ENCODE measurements around the gene MEGF11. TPM values are rescaled to one million over a fixed set of nuclear protein-coding genes. Genes with fewer than 3 reads are reported as not detected.

Gene MEGF11
- total RNA-seq, 3 donors from 2014 or later = not detected

GRCh38 chr15:66170716-66171115, 82.8 kb downstream of the MEGF11 start:
- no peak for DNase-seq (ENCODE audit: low spot score in 2 of 2)
- Histone ChIP-seq H3K36me3 (no peaks in the 10 kb centered on the region), H3K4me3 (no peak overlapping the region), H3K27me3 (no peaks in the 10 kb centered on the region), H3K27ac (no peak overlapping the region), H3K9me3 (no peaks in the 10 kb centered on the region), H3K4me1 (no peaks in the 10 kb centered on the region)
- TF ChIP-seq, protein P1, sequence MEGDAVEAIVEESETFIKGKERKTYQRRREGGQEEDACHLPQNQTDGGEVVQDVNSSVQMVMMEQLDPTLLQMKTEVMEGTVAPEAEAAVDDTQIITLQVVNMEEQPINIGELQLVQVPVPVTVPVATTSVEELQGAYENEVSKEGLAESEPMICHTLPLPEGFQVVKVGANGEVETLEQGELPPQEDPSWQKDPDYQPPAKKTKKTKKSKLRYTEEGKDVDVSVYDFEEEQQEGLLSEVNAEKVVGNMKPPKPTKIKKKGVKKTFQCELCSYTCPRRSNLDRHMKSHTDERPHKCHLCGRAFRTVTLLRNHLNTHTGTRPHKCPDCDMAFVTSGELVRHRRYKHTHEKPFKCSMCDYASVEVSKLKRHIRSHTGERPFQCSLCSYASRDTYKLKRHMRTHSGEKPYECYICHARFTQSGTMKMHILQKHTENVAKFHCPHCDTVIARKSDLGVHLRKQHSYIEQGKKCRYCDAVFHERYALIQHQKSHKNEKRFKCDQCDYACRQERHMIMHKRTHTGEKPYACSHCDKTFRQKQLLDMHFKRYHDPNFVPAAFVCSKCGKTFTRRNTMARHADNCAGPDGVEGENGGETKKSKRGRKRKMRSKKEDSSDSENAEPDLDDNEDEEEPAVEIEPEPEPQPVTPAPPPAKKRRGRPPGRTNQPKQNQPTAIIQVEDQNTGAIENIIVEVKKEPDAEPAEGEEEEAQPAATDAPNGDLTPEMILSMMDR (IDR thresholded peaks at IDR 0.05) = no peak
- TF ChIP-seq POLR2AphosphoS5 (IDR thresholded peaks at IDR 0.05) (no peak), POLR2A (IDR thresholded peaks at IDR 0.05) (no peak)
- intact Hi-C loops (cut with DNase I; ENCODE audit: low total_unique reads) = no loop called here

- Histone ChIP-seq H3K4me3 (no peak overlapping the region), H3K27me3 (no peaks in the 10 kb centered on the region), H3K27ac (no peak overlapping the region), H3K36me3 (no peaks in the 10 kb centered on the region), H3K4me1 (no peaks in the 10 kb centered on the region), H3K9me3 (no peaks in the 10 kb centered on the region)
- TF ChIP-seq, protein P1 (IDR thresholded peaks at IDR 0.05) = no peak
- TF ChIP-seq POLR2AphosphoS5 (IDR thresholded peaks at IDR 0.05) = no peak
- no peak for TF ChIP-seq POLR2A (IDR thresholded peaks at IDR 0.05)
- no peak for DNase-seq (ENCODE audit: low spot score in 2 of 2)
- intact Hi-C loops (cut with DNase I; ENCODE audit: low total_unique reads) = no loop called here
Measured at GRCh38 chr15:66170042-66170441, 83.5 kb downstream of the MEGF11 start.

DNA sequence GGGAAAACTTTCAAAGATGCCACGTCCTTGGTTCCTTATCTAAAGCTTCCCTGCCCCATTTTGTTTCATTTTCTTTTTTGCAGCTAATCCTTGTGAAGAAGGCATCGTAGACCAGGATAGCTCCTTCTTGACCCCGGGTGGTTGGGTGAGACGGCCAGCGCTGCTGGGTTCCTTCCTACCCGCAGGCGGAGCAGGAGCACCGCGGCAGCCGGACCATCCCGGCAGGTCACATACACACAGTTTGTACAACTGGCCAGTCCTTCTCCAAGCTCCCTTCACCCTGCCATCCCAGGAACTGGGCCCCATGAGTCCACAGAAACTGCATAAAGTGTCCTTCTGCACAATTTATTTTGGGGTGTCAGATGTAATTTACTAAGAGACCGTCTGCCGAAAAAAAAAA, 83.9 kb downstream of the MEGF11 start:
- DNase-seq (ENCODE audit: low spot score in 2 of 2) = no peak
- TF ChIP-seq POLR2A (IDR thresholded peaks at IDR 0.05) (no peak), POLR2AphosphoS5 (IDR thresholded peaks at IDR 0.05) (no peak)
- TF ChIP-seq, protein P1 (IDR thresholded peaks at IDR 0.05) = no peak
- Histone ChIP-seq H3K9me3 (no peaks in the 10 kb centered on the region), H3K36me3 (no peaks in the 10 kb centered on the region), H3K4me1 (no peaks in the 10 kb centered on the region), H3K27ac (no peak overlapping the region), H3K27me3 (no peaks in the 10 kb centered on the region), H3K4me3 (no peak overlapping the region)
- intact Hi-C loops (cut with DNase I; ENCODE audit: low total_unique reads) = no loop called here

- Histone ChIP-seq H3K4me1 (no peaks in the 10 kb centered on the region), H3K9me3 (no peaks in the 10 kb centered on the region), H3K36me3 (no peaks in the 10 kb centered on the region), H3K4me3 (no peak overlapping the region), H3K27ac (no peak overlapping the region), H3K27me3 (no peaks in the 10 kb centered on the region)
- DNase-seq (ENCODE audit: low spot score in 2 of 2) = no peak
- intact Hi-C loops (cut with DNase I; ENCODE audit: low total_unique reads) = no loop called here
- TF ChIP-seq, protein P1 (IDR thresholded peaks at IDR 0.05) = no peak
- TF ChIP-seq POLR2A (IDR thresholded peaks at IDR 0.05) (no peak), POLR2AphosphoS5 (IDR thresholded peaks at IDR 0.05) (no peak)
Measured at GRCh38 chr15:66169023-66169422, 84.5 kb downstream of the MEGF11 start.

GRCh38 chr15:66167854-66168253, 85.7 kb downstream of the MEGF11 start:
- no peak overlapping the region for H3K27ac ChIP-seq
- H3K4me1 ChIP-seq = no peaks in the 10 kb centered on the region
- no peaks in the 10 kb centered on the region for H3K27me3 ChIP-seq
- no peak overlapping the region for H3K4me3 ChIP-seq
- TF ChIP-seq POLR2A (IDR thresholded peaks at IDR 0.05) = no peak
- H3K36me3 ChIP-seq = no peaks in the 10 kb centered on the region
- intact Hi-C loops (cut with DNase I; ENCODE audit: low total_unique reads) = no loop called here
- DNase-seq (ENCODE audit: low spot score in 2 of 2) = no peak
- H3K9me3 ChIP-seq = no peaks in the 10 kb centered on the region

GRCh38 chr15:66165856-66166255, 87.7 kb downstream of the MEGF11 start:
- TF ChIP-seq, protein P1 (IDR thresholded peaks at IDR 0.05) = no peak
- TF ChIP-seq POLR2A (IDR thresholded peaks at IDR 0.05) = no peak
- TF ChIP-seq POLR2AphosphoS5 (IDR thresholded peaks at IDR 0.05) = no peak
- intact Hi-C loops (cut with DNase I; ENCODE audit: low total_unique reads) = no loop called here

More at GRCh38 chr15:66165856-66166255, 87.7 kb downstream of the MEGF11 start:
- Histone ChIP-seq H3K27ac (no peak overlapping the region), H3K27me3 (no peaks in the 10 kb centered on the region), H3K4me3 (no peak overlapping the region), H3K4me1 (no peaks in the 10 kb centered on the region), H3K36me3 (no peaks in the 10 kb centered on the region), H3K9me3 (no peaks in the 10 kb centered on the region)
- no peak for DNase-seq (ENCODE audit: low spot score in 2 of 2)

Data from breast epithelium (tissue), 4 donors.